ENCODE measurements around the gene RHOB. TPM values are rescaled to one million over a fixed set of nuclear protein-coding genes. Genes with fewer than 3 reads are reported as not detected.
A peak's percentile ranks its signal among the peaks of the same experiment; 100 is the strongest.

The RHOB gene
- total and polyA plus RNA-seq, 2 of the 13 experiments (the other 11 are each of a cell fraction or from before 2014, with no cell fraction given): 192 to 268 TPM

DNA sequence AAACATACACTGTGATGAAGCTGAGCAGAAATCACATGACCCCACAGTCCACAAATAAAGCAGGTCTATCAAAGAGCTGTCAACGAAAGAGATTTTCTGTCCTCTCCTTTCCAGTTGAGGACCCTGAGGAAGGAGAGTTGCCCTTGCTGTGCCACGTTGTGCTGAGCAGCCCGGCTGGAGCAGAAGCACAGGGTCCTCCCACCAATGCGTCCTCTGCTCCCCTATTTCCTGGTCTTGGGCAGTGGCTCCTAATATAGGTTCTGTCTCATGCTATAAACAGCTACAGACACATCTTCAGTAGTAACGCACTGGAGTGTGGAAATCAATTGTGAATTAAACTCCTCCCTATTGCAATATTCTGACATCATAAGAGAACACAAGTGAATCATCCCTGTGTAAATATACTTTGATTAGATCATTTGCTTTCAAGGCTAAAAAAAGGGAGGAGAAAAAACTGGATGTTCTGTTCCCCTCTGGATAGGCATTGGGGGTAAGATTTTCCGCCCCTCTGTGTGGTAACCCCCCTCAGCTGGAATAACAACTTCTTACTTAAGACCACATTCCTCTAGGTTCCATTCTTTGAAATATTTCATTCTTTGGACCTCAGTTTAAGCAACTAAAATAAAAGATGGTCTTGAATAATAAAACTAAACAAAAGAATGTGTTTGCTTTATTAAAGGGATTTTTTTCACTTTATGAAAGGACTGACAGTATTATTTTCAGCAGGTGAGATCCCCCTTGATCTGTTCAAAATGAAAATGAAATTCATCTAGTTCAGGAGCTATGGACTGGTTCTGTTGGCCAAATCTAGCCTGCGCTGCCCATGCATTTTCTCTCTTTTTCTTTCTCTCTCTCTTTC, 8.3 kb upstream of the RHOB start (continued):
- no peak for TF ChIP-seq ZUFSP (CRISPR knock-in tag; IDR thresholded peaks at IDR 0.05; ENCODE audit: borderline replicate concordance)
- TF ChIP-seq RBM39 (IDR thresholded peaks at IDR 0.05; ENCODE audit: low read depth, low read length, poor library complexity, severe bottlenecking): no peak
- no peak for TF ChIP-seq ZNF275 (CRISPR knock-in tag; IDR thresholded peaks at IDR 0.05; ENCODE audit: borderline replicate concordance)
- peak; percentile 77; the same call in 1 of the 2 replicates for TF ChIP-seq FOSL1 (CRISPR knock-in tag; IDR thresholded peaks at IDR 0.05; ENCODE audit: borderline replicate concordance)
- TF ChIP-seq RBM22 (optimal IDR thresholded peaks at IDR 0.05; ENCODE audit: low read length): no peak
- TF ChIP-seq, protein P1, sequence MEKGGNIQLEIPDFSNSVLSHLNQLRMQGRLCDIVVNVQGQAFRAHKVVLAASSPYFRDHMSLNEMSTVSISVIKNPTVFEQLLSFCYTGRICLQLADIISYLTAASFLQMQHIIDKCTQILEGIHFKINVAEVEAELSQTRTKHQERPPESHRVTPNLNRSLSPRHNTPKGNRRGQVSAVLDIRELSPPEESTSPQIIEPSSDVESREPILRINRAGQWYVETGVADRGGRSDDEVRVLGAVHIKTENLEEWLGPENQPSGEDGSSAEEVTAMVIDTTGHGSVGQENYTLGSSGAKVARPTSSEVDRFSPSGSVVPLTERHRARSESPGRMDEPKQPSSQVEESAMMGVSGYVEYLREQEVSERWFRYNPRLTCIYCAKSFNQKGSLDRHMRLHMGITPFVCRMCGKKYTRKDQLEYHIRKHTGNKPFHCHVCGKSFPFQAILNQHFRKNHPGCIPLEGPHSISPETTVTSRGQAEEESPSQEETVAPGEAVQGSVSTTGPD (CRISPR knock-in tag; IDR thresholded peaks at IDR 0.05): no peak
- peak; percentile 18; the same call in 1 of the 2 replicates for TF ChIP-seq ZNF687 (CRISPR knock-in tag; IDR thresholded peaks at IDR 0.05)
- TF ChIP-seq MEIS1 (CRISPR knock-in tag; IDR thresholded peaks at IDR 0.05; ENCODE audit: borderline replicate concordance): no peak
- 0 out of 2 replicates have a peak, but pooled peaks have one; percentile 22 for TF ChIP-seq ONECUT2 (CRISPR knock-in tag; IDR thresholded peaks at IDR 0.05)
- no peak for TF ChIP-seq XBP1 (CRISPR knock-in tag; IDR thresholded peaks at IDR 0.05)
- no peak for TF ChIP-seq ZNF234 (CRISPR knock-in tag; conservative IDR thresholded peaks at IDR 0.05)
- TF ChIP-seq SRY (CRISPR knock-in tag; IDR thresholded peaks at IDR 0.05): no peak
